Right cardiac atrium (tissue), 5 donors: ENCODE data around the gene DHX57. TPM values are rescaled to one million over a fixed set of nuclear protein-coding genes. Genes with fewer than 3 reads are reported as not detected.
"Not testable (repeated sequence)": the region's sequence is repeated elsewhere in the genome, so short reads cannot be mapped to it uniquely, and the experiment has no call there.

Source experiments
- ATAC-seq, 2 donors: fragments of 200-7000 bp; cut with Tn5 transposase; one replicate each; pipeline versions ENCODE4 v1.8.0 to v1.9.1; 2020; ENCODE audit warnings: moderate library complexity in 2 of 2, mild to moderate bottlenecking in 1 of 2
- DNase-seq, 3 donors: peaks; one replicate each; pipeline ENCODE4 v3.0.0-alpha.2; 2020
- H3K27ac ChIP-seq: one replicate; pipeline ENCODE4 v1.5.1; 2013; ENCODE audit warnings: mild to moderate bottlenecking, low read length, control low read depth, moderate library complexity
- H3K27me3 ChIP-seq: one replicate; pipeline ENCODE4 v1.6.1; 2013; ENCODE audit not compliant: control insufficient read depth, insufficient read depth
- H3K4me1 ChIP-seq: one replicate; pipeline ENCODE4 v1.6.1; 2013; ENCODE audit warnings: low read length; ENCODE audit not compliant: control insufficient read depth, insufficient read depth
- H3K4me3 ChIP-seq: one replicate; pipeline ENCODE4 v1.5.1; 2013; ENCODE audit warnings: low read length, control low read depth
- H3K9me3 ChIP-seq: one replicate; pipeline ENCODE4 v1.6.1; 2013; ENCODE audit warnings: low read length; ENCODE audit not compliant: control insufficient read depth
- WGBS: extraction: QIAGEN DNeasy Blood & Tissue Kit; methylation state at CpG from one replicate; pipeline ENCODE4 v1.1.7; 2013; 5-methylcytosine and 5-hydroxymethylcytosine counted together
- intact Hi-C, 4 donors: fragments of 100-400 bp; cut with DNase I; formaldehyde crosslinking; loops; one replicate each; pipeline versions ENCODE4 v1.11.0 to v1.14.0; 2022 to 2023
- polyA plus RNA-seq: library from polyadenylated mRNA; stranded (reverse); fragments of 200-250 nt; gene quantifications from one replicate; pipeline ENCODE4 v1.2.3, GENCODE V29; 2013
- total RNA-seq, 4 donors: library from RNA; stranded (reverse); fragmentation: NEBNext Ultra II Directional; extraction: Animal tissue kit (Norgen Biotek cat#: 25700); gene quantifications; one replicate each; pipeline ENCODE4 v1.2.1, GENCODE V29; 2021
- donor health status: healthy with polysubstance abuse.
- donor health status: DM: no; HTN: yes; CAD: no.
- donor health status: DM: no; HTN: no; CAD: no.
- donor health status: DM: no; HTN: yes; CAD: no; lungs with severe emphysema.
- donor health status: DM: yes; HTN: yes; CAD: no.

Gene DHX57
- total and polyA plus RNA-seq, 5 donors, result 6.0 to 10.9 (median 8.6) TPM

- Histone ChIP-seq H3K27ac (no peak overlapping the region), H3K4me3 (no peak overlapping the region), H3K27me3 (no peaks in the 10 kb centered on the region), H3K4me1 (peaks cover 1% of the 10 kb centered on the region), H3K9me3 (no peaks in the 10 kb centered on the region)
- intact Hi-C loops, result no loop called here
- ATAC-seq (no peak), DNase-seq (no peak)
- WGBS, result 86% methylated on average over 17 of the region's 17 CpGs
These were observed 100.4 kb downstream of the DHX57 start for GRCh38 chr2:38775097-38775920.

GRCh38 chr2:38771632-38772031 is 104.1 kb downstream of the DHX57 start:
- no peak for DNase-seq
- Histone ChIP-seq H3K4me3 (no peak overlapping the region), H3K9me3 (no peaks in the 10 kb centered on the region), H3K27me3 (no peaks in the 10 kb centered on the region), H3K27ac (no peak overlapping the region), H3K4me1 (no peaks in the 10 kb centered on the region)
- no peak for ATAC-seq
- intact Hi-C loops, result no loop called here
- WGBS, result 65% methylated on average over 5 of the region's 5 CpGs

- DNase-seq, result no peak
- H3K4me1 ChIP-seq, result no peaks in the 10 kb centered on the region
- no peak overlapping the region for H3K4me3 ChIP-seq
- intact Hi-C loops, result no loop called here
- H3K27ac ChIP-seq, result no peak overlapping the region
- no peak for ATAC-seq
- 85% methylated on average over 5 of the region's 5 CpGs for WGBS
- H3K9me3 ChIP-seq, result no peaks in the 10 kb centered on the region
- no peaks in the 10 kb centered on the region for H3K27me3 ChIP-seq
These were observed 110.2 kb downstream of the DHX57 start for GRCh38 chr2:38765551-38765950.

- no peaks in the 10 kb centered on the region for H3K27me3 ChIP-seq
- no peak for ATAC-seq
- WGBS, result 62% methylated on average over 4 of the region's 4 CpGs
- no peak for DNase-seq
- intact Hi-C loops, result no loop called here
- no peak overlapping the region for H3K27ac ChIP-seq
- no peaks in the 10 kb centered on the region for H3K4me1 ChIP-seq
- no peaks in the 10 kb centered on the region for H3K9me3 ChIP-seq
- no peak overlapping the region for H3K4me3 ChIP-seq
These were observed 110.6 kb downstream of the DHX57 start for GRCh38 chr2:38765149-38765548.

GRCh38 chr2:38763728-38764127 is 112.0 kb downstream of the DHX57 start:
- 98% methylated on average over 4 of the region's 4 CpGs for WGBS
- Histone ChIP-seq H3K27ac (no peak overlapping the region), H3K4me3 (no peak overlapping the region), H3K9me3 (no peaks in the 10 kb centered on the region), H3K4me1 (no peaks in the 10 kb centered on the region), H3K27me3 (no peaks in the 10 kb centered on the region)
- no peak for DNase-seq
- intact Hi-C loops, result no loop called here
- ATAC-seq, result no peak

- WGBS, result 68% methylated on average over 2 of the region's 2 CpGs
- intact Hi-C loops, result no loop called here
- H3K4me1 ChIP-seq, result no peaks in the 10 kb centered on the region
- H3K27me3 ChIP-seq, result no peaks in the 10 kb centered on the region
- H3K9me3 ChIP-seq, result no peaks in the 10 kb centered on the region
- H3K4me3 ChIP-seq, result no peak overlapping the region
- no peak for ATAC-seq
- no peak for DNase-seq
- H3K27ac ChIP-seq, result no peak overlapping the region
These were observed 112.5 kb downstream of the DHX57 start for GRCh38 chr2:38763228-38763627.

GRCh38 chr2:38755891-38756290 is 119.8 kb downstream of the DHX57 start:
- H3K4me3 ChIP-seq, DNase-seq, ATAC-seq, H3K9me3 ChIP-seq, H3K27me3 ChIP-seq, intact Hi-C loops, H3K4me1 ChIP-seq, H3K27ac ChIP-seq: not testable (repeated sequence)
- 96% methylated on average over 31 of the region's 31 CpGs for WGBS

GRCh38 chr2:38754506-38754905 is 121.2 kb downstream of the DHX57 start:
- H3K4me3 ChIP-seq, result no peak overlapping the region
- intact Hi-C loops, result no loop called here
- no peak overlapping the region for H3K27ac ChIP-seq
- ATAC-seq (no peak), DNase-seq (no peak)
- H3K4me1 ChIP-seq, result peaks cover 3% of the 10 kb centered on the region
- no peaks in the 10 kb centered on the region for H3K27me3 ChIP-seq
- no peaks in the 10 kb centered on the region for H3K9me3 ChIP-seq
- 47% methylated on average over 3 of the region's 3 CpGs for WGBS

GRCh38 chr2:38754049-38754448 is 121.7 kb downstream of the DHX57 start:
- DNase-seq (no peak), ATAC-seq (no peak)
- Histone ChIP-seq H3K4me1 (peaks cover 3% of the 10 kb centered on the region), H3K4me3 (no peak overlapping the region), H3K27me3 (no peaks in the 10 kb centered on the region), H3K27ac (no peak overlapping the region), H3K9me3 (no peaks in the 10 kb centered on the region)
- intact Hi-C loops, result no loop called here

- ATAC-seq (no peak), DNase-seq (no peak)
- no peaks in the 10 kb centered on the region for H3K9me3 ChIP-seq
- H3K4me1 ChIP-seq, result peaks cover 3% of the 10 kb centered on the region
- H3K27ac ChIP-seq, result peak overlapping the region; percentile 98
- intact Hi-C loops, result no loop called here
- H3K4me3 ChIP-seq, result peak overlapping the region; percentile 77
- WGBS, result 29% methylated on average over 18 of the region's 18 CpGs
- H3K27me3 ChIP-seq, result no peaks in the 10 kb centered on the region
These were observed 123.9 kb downstream of the DHX57 start for GRCh38 chr2:38751596-38752410.

GRCh38 chr2:38750891-38751595 is 124.7 kb downstream of the DHX57 start, which contains the start of gene SRSF7:
Gene SRSF7, minus strand, starts transcription at chr2:38751361. Its CDS starts 105 bp downstream, at chr2:38751256.
- DNase-seq (peak; percentile 97 to 99 (median 98)), ATAC-seq (peak; percentile 94 to 96)
- peak within 1 kb of the TSS; percentile 77 for H3K4me3 ChIP-seq
- intact Hi-C loops, result no loop called here
- H3K4me1 ChIP-seq, result peaks cover 3% of the 10 kb centered on the region
- under 1% methylated on average over 68 of the region's 68 CpGs for WGBS
- H3K27ac ChIP-seq, result peak within 1 kb of the TSS; percentile 100
- no peaks in the 10 kb centered on the region for H3K9me3 ChIP-seq
- H3K27me3 ChIP-seq, result no peaks in the 10 kb centered on the region
